Activated CD8-positive, alpha-beta T cell treated with anti-CD3 and anti-CD28 coated beads for 36 hours (primary cell): ENCODE data around the gene NTMT1. TPM values are rescaled to one million over a fixed set of nuclear protein-coding genes. Genes with fewer than 3 reads are reported as not detected.

Experiments
- ATAC-seq: fragments of 200-7000 bp; cut with Tn5 transposase; one replicate; pipeline ENCODE4 v1.10.0; 2021; ENCODE audit warnings: mild to moderate bottlenecking, moderate library complexity
- CTCF ChIA-PET: fragments of 350-600 bp; sonication (Branson Sonifier 250); formaldehyde crosslinking; loops from one replicate; lab custom pipeline; 2021; ENCODE audit warnings: antibody characterized with exemption; lab: Charles Lee
- POLR2A ChIA-PET: fragments of 350-600 bp; sonication (Branson Sonifier 250); formaldehyde crosslinking; loops from one replicate; lab custom pipeline; 2021; ENCODE audit warnings: antibody characterized with exemption; lab: Charles Lee
- DNase-seq: peaks from one replicate; pipeline ENCODE4 v3.0.0-alpha.2; 2020
- H3K27ac Mint-ChIP-seq: one replicate; pipeline ENCODE4 v1.8.0; 2021; ENCODE audit warnings: mild to moderate bottlenecking, mixed read lengths
- H3K27me3 Mint-ChIP-seq: one replicate; pipeline ENCODE4 v1.8.0; 2021; ENCODE audit warnings: mixed read lengths
- H3K36me3 Mint-ChIP-seq: one replicate; pipeline ENCODE4 v1.8.0; 2021; ENCODE audit warnings: low read depth, mixed read lengths
- H3K4me1 Mint-ChIP-seq: one replicate; pipeline ENCODE4 v1.8.0; 2021; ENCODE audit warnings: low read depth, mixed read lengths
- H3K4me3 Mint-ChIP-seq: one replicate; pipeline ENCODE4 v1.8.0; 2021; ENCODE audit warnings: mild to moderate bottlenecking, moderate library complexity, mixed read lengths
- H3K9me3 Mint-ChIP-seq: one replicate; pipeline ENCODE4 v1.8.0; 2021; ENCODE audit warnings: mixed read lengths
- CTCF ChIP-seq: fragments of 200-600 bp; IDR thresholded peaks from one replicate; pipeline ENCODE4 v1.8.0; 2022; ENCODE audit warnings: antibody characterized with exemption, mild to moderate bottlenecking
- intact Hi-C: fragments of 100-400 bp; cut with micrococcal nuclease; formaldehyde crosslinking; loops from one replicate; pipeline ENCODE4 v1.10.0; 2022
- total RNA-seq, 2 experiments: library from RNA; stranded (reverse); gene quantifications; one replicate each; pipeline ENCODE4 v1.2.3, GENCODE V29; 2021

The NTMT1 gene
- total RNA-seq, 2 experiments from 2014 or later = 69.5 to 74.4 TPM

GRCh38 chr9:129619787-129620668, 5.9 kb upstream of the NTMT1 start:
- Mint-ChIP-seq H3K4me3 (no peak overlapping the region), H3K27ac (no peak overlapping the region), H3K27me3 (peaks cover 19% of the 10 kb centered on the region), H3K36me3 (no peaks in the 10 kb centered on the region), H3K4me1 (peaks cover 13% of the 10 kb centered on the region), H3K9me3 (peaks cover 2% of the 10 kb centered on the region)
- intact Hi-C loops = loop anchor here (10.0 kb wide), 1 partner anchor 445 kb away; the partner anchor contains the start of gene IER5L
- peak; percentile 29 for TF ChIP-seq CTCF
- ATAC-seq = peak; percentile 12
- DNase-seq = no peak
- POLR2A ChIA-PET = interaction anchor here (0.6 to 1.5 kb wide), 6 partner anchors 9 to 489 kb away, joined by 3 to 6 read pairs (median 3); partner anchors contain the start of gene IER5L
- CTCF ChIA-PET = interaction anchor here (0.9 to 10.1 kb wide), 7 partner anchors 9 to 590 kb away, joined by 3 to 131 read pairs (median 8); partner anchors contain the start of gene ASB6

- CTCF ChIA-PET = interaction anchor here (0.9 to 10.1 kb wide), 8 partner anchors 9 to 591 kb away, joined by 3 to 131 read pairs (median 6); partner anchors contain the start of gene ASB6
- DNase-seq = no peak
- ATAC-seq = no peak
- TF ChIP-seq CTCF = no peak
- Mint-ChIP-seq H3K27me3 (peaks cover 19% of the 10 kb centered on the region), H3K4me1 (peaks cover 17% of the 10 kb centered on the region), H3K9me3 (peaks cover 2% of the 10 kb centered on the region), H3K36me3 (no peaks in the 10 kb centered on the region), H3K27ac (no peak within 1 kb of the TSS), H3K4me3 (peak within 1 kb of the TSS; percentile 27)
- intact Hi-C loops = no loop called here
- POLR2A ChIA-PET = interaction anchor here (0.6 to 1.5 kb wide), 7 partner anchors 9 to 497 kb away, joined by 3 to 4 read pairs (median 3); no protein-coding TSS in a partner anchor
These were observed 5.2 kb upstream of the NTMT1 start, which contains the start of gene C9orf50 for GRCh38 chr9:129620669-129621295. Gene C9orf50 (minus strand): TSS chr9:129621101. CDS start chr9:129620574, 527 bp downstream.

- no peak for TF ChIP-seq CTCF
- ATAC-seq (no peak), DNase-seq (no peak)
- CTCF ChIA-PET = interaction anchor here (1.0 to 10.1 kb wide), 10 partner anchors 9 to 493 kb away, joined by 3 to 131 read pairs (median 6); no protein-coding TSS in a partner anchor
- peaks cover 19% of the 10 kb centered on the region for H3K27me3 Mint-ChIP-seq
- peaks cover 1% of the 10 kb centered on the region for H3K9me3 Mint-ChIP-seq
- peaks cover 32% of the 10 kb centered on the region for H3K4me1 Mint-ChIP-seq
- H3K27ac Mint-ChIP-seq = no peak overlapping the region
- POLR2A ChIA-PET = interaction anchor here (0.6 kb wide), 1 partner anchor 103 kb away, joined by 3 read pairs; no protein-coding TSS in a partner anchor
- intact Hi-C loops = no loop called here
- no peak overlapping the region for H3K4me3 Mint-ChIP-seq
- peaks cover 11% of the 10 kb centered on the region for H3K36me3 Mint-ChIP-seq
These were observed 2.6 kb upstream of the NTMT1 start for GRCh38 chr9:129623331-129623730.

- no peaks in the 10 kb centered on the region for H3K9me3 Mint-ChIP-seq
These were observed 1.7 kb upstream of the NTMT1 start for GRCh38 chr9:129624168-129624759.

More at GRCh38 chr9:129624168-129624759, 1.7 kb upstream of the NTMT1 start:
- POLR2A ChIA-PET = interaction anchor here (1.0 to 2.9 kb wide), 5 partner anchors 10 to 485 kb away, joined by 3 to 12 read pairs (median 6); partner anchors contain the start of genes ASB6 and IER5L
- peak; percentile 85 for DNase-seq
- peak; percentile 26 for ATAC-seq
- peak; percentile 84 for TF ChIP-seq CTCF
- peak overlapping the region; percentile 55 for H3K4me3 Mint-ChIP-seq
- H3K27me3 Mint-ChIP-seq = peaks cover 13% of the 10 kb centered on the region
- CTCF ChIA-PET = interaction anchor here (0.6 to 10.1 kb wide), 47 partner anchors 10 to 544 kb away, joined by 3 to 131 read pairs (median 4); partner anchors contain the start of gene DOLPP1
- H3K4me1 Mint-ChIP-seq = peaks cover 39% of the 10 kb centered on the region
- peaks cover 20% of the 10 kb centered on the region for H3K36me3 Mint-ChIP-seq
- H3K27ac Mint-ChIP-seq = peak overlapping the region; percentile 68
- intact Hi-C loops = no loop called here
